ENCODE data around the gene ACSL1. TPM values are rescaled to one million over a fixed set of nuclear protein-coding genes. Genes with fewer than 3 reads are reported as not detected.

ACSL1 gene
- total RNA-seq, 1 experiment from 2014 or later: 3.5 TPM

GRCh38 chr4:184785813-184786212 lies 40.0 kb downstream of the ACSL1 start:
- Mint-ChIP-seq H3K27me3 (ENCODE audit: low read depth) (no peaks in the 10 kb centered on the region), H3K27ac (no peak overlapping the region), H3K9me3 (no peaks in the 10 kb centered on the region), H3K36me3 (ENCODE audit: insufficient read depth in 1 of 3, low read depth in 3 of 3) (no peaks in the 10 kb centered on the region), H3K4me1 (peaks cover 10 to 11% of the 10 kb centered on the region in 2 experiments), H3K4me3 (no peak overlapping the region)
- no peak overlapping the region for H4K5ac ChIP-seq (ENCODE audit: insufficient read length, low read depth, low read length)
- H3K56ac ChIP-seq (ENCODE audit: insufficient read length, low read depth, low read length): no peak overlapping the region
- no peak overlapping the region for H2BK15ac ChIP-seq (ENCODE audit: low read depth, low read length)
- H4K91ac ChIP-seq (ENCODE audit: insufficient read length, low read depth, low read length): no peak overlapping the region
- no peak overlapping the region for H2BK120ac ChIP-seq (ENCODE audit: low read depth, low read length, poor library complexity, severe bottlenecking)
- H3K4me2 ChIP-seq (ENCODE audit: insufficient read depth, insufficient read length, low read length): no peak overlapping the region
- no peaks in the 10 kb centered on the region for H3K79me1 ChIP-seq (ENCODE audit: insufficient read depth, low read depth, low read length, poor library complexity, severe bottlenecking)
- no peaks in the 10 kb centered on the region for H4K20me1 ChIP-seq (ENCODE audit: control insufficient read depth, insufficient read depth, insufficient read length)
- H2AFZ ChIP-seq (ENCODE audit: low read length): no peak overlapping the region
- no peaks in the 10 kb centered on the region for H3K23me2 ChIP-seq (ENCODE audit: insufficient read length, low read depth, low read length, poor library complexity, severe bottlenecking)
- no peak overlapping the region for H4K8ac ChIP-seq (replicated peaks; ENCODE audit: insufficient read length, low read depth, low read length)
- H3K4me1 ChIP-seq (ENCODE audit: insufficient read depth, low read length): peaks cover 5% of the 10 kb centered on the region; the same call in 1 of the 2 replicates
- no peaks in the 10 kb centered on the region for H3K79me2 ChIP-seq (ENCODE audit: insufficient read depth, low read length)
- H3K14ac ChIP-seq (ENCODE audit: insufficient read depth, low read length): no peak overlapping the region
- no peak overlapping the region for H3K9ac ChIP-seq (ENCODE audit: extremely low read depth, insufficient read length, low read length)
- no peaks in the 10 kb centered on the region for H3K9me3 ChIP-seq (ENCODE audit: control insufficient read depth, low read depth, low read length)
- no peak overlapping the region for H3T11ph ChIP-seq (ENCODE audit: low read length)
- no peak overlapping the region for H2AK5ac ChIP-seq (ENCODE audit: insufficient read length, low read length)
- no CpG with 5 or more reads among the region's 9 CpGs for WGBS (ENCODE audit: extremely low coverage, insufficient read length, low lambda C conversion rate)
- no peak overlapping the region for H2BK12ac ChIP-seq (ENCODE audit: insufficient read length, low read depth, low read length)
- no peak overlapping the region for H3K18ac ChIP-seq (ENCODE audit: insufficient read length, low read depth, low read length)
- H3K23ac ChIP-seq (ENCODE audit: insufficient read length, low read depth, low read length): no peak overlapping the region
- H2BK5ac ChIP-seq (ENCODE audit: insufficient read length, low read length): no peak overlapping the region
- no peak overlapping the region for H3K27ac ChIP-seq (ENCODE audit: insufficient read length, low read depth, low read length)
- DNase-seq: no peak
- H3K4ac ChIP-seq (ENCODE audit: low read depth, low read length): no peak overlapping the region
- TF ChIP-seq CTCF (conservative IDR thresholded peaks at IDR 0.05): no peak
- H3K27me3 ChIP-seq (ENCODE audit: insufficient read depth, low read length): no peaks in the 10 kb centered on the region
- no peak overlapping the region for H2BK20ac ChIP-seq (ENCODE audit: low read depth, low read length, poor library complexity, severe bottlenecking)
